Keratinocyte (primary cell): ENCODE results near the gene TMEM178A.

Experiments
- CTCF ChIP-seq, 3 experiments: IDR thresholded peaks in 1 of 3; conservative IDR thresholded peaks in 1 of 3; optimal IDR thresholded peaks in 1 of 3; 2 replicates in 2 of 3; 3 replicates in 1 of 3; pipeline versions ENCODE3 to v1.5.1; 2011; ENCODE audit warnings: low read length in 3 of 3, mild to moderate bottlenecking in 3 of 3, moderate library complexity in 2 of 3, control low read depth in 1 of 3, inconsistent platforms in 1 of 3; ENCODE audit not compliant: insufficient read depth in 2 of 3; ENCODE audit errors: extremely low read depth in 1 of 3
- EZH2 ChIP-seq: IDR thresholded peaks from one replicate; pipeline ENCODE4 v1.6.1; 2012; ENCODE audit warnings: inconsistent platforms, mild to moderate bottlenecking, low read length, moderate library complexity

GRCh38 chr2:39638581-39638980 is 27.1 kb upstream of the TMEM178A start:
- TF ChIP-seq CTCF (optimal IDR thresholded peaks at IDR 0.05 in 1 of 3, IDR thresholded peaks at IDR 0.05 in 1 of 3, conservative IDR thresholded peaks at IDR 0.05 in 1 of 3; ENCODE audit: extremely low read depth in 1 of 3, insufficient read depth in 2 of 3, low read length in 3 of 3) (no peak), EZH2 (no peak)
